Mucosa of rectum (tissue), 2 donors: Measurements from ENCODE around the gene DGKQ.

ENCODE experiments used
- H3K27ac ChIP-seq, 2 donors: one replicate each; pipeline ENCODE4 v1.7.0; 2013; ENCODE audit warnings: inconsistent platforms in 2 of 2, low read depth in 2 of 2, low read length in 2 of 2
- H3K27me3 ChIP-seq, 2 donors: one replicate each; pipeline ENCODE4 v1.7.0; 2013; ENCODE audit warnings: low read length in 2 of 2; ENCODE audit not compliant: control insufficient read depth in 2 of 2, insufficient read depth in 2 of 2
- H3K36me3 ChIP-seq, 2 donors: one replicate each; pipeline ENCODE4 v1.7.0; 2013; ENCODE audit warnings: low read length in 2 of 2; ENCODE audit not compliant: control insufficient read depth in 2 of 2, insufficient read depth in 2 of 2
- H3K4me1 ChIP-seq, 2 donors: one replicate each; pipeline ENCODE4 v1.7.0; 2013; ENCODE audit warnings: low read length in 2 of 2, mild to moderate bottlenecking in 1 of 2; ENCODE audit not compliant: control insufficient read depth in 2 of 2, insufficient read depth in 2 of 2
- H3K4me3 ChIP-seq, 2 donors: one replicate each; pipeline ENCODE4 v1.7.0; 2013; ENCODE audit warnings: low read length in 2 of 2
- H3K9ac ChIP-seq, 2 donors: one replicate each; pipeline ENCODE4 v1.7.0; 2013; ENCODE audit warnings: low read length in 2 of 2, low read depth in 1 of 2, mild to moderate bottlenecking in 1 of 2
- H3K9me3 ChIP-seq, 2 donors: one replicate each; pipeline ENCODE4 v1.7.0; 2013; ENCODE audit warnings: low read length in 2 of 2; ENCODE audit not compliant: control insufficient read depth in 2 of 2
- donor health status: healthy.
- donor health status: Normal muscosa, but diverticular disease.

The DGKQ gene

GRCh38 chr4:993111-994029, 20.0 kb upstream of the DGKQ start, which contains the start of gene SLC26A1:
TSS of gene SLC26A1 (minus strand) at chr4:993404. CDS start at chr4:991703, 1,701 bp downstream.
- Histone ChIP-seq H3K4me3 (peak within 1 kb of the TSS; percentile 48 to 52), H3K27ac (peak within 1 kb of the TSS; percentile 92 to 97), H3K9me3 (no peaks in the 10 kb centered on the region), H3K36me3 (no peaks in the 10 kb centered on the region), H3K4me1 (peaks cover 24 to 29% of the 10 kb centered on the region in 2 donors), H3K27me3 (peaks cover 10 to 14% of the 10 kb centered on the region in 2 donors), H3K9ac (peak within 1 kb of the TSS; percentile 52 to 63)

- peak overlapping the region; percentile 52 to 63 for H3K9ac ChIP-seq
- H3K9me3 ChIP-seq = no peaks in the 10 kb centered on the region
- H3K27me3 ChIP-seq = peaks cover 3 to 5% of the 10 kb centered on the region in 2 donors
- H3K4me1 ChIP-seq = peaks cover 24 to 28% of the 10 kb centered on the region in 2 donors
- peak overlapping the region; percentile 48 to 52 for H3K4me3 ChIP-seq
- peak overlapping the region; percentile 92 to 97 for H3K27ac ChIP-seq
- H3K36me3 ChIP-seq = no peaks in the 10 kb centered on the region
Observed at GRCh38 chr4:992297-993110, 19.1 kb upstream of the DGKQ start.

GRCh38 chr4:991451-992296, 18.3 kb upstream of the DGKQ start:
- H3K36me3 ChIP-seq = no peaks in the 10 kb centered on the region
- peaks cover 27 to 30% of the 10 kb centered on the region in 2 donors for H3K4me1 ChIP-seq
- peak overlapping the region; percentile 92 to 97 for H3K27ac ChIP-seq
- H3K4me3 ChIP-seq = peak overlapping the region in 1 of 2 donors; percentile 52
- no peaks in the 10 kb centered on the region for H3K9me3 ChIP-seq
- H3K9ac ChIP-seq = peak overlapping the region; percentile 52 to 63
- peaks cover 0 to 4% of the 10 kb centered on the region in 2 donors for H3K27me3 ChIP-seq

- no peak overlapping the region for H3K27ac ChIP-seq
- no peaks in the 10 kb centered on the region for H3K9me3 ChIP-seq
- H3K36me3 ChIP-seq = no peaks in the 10 kb centered on the region
- H3K27me3 ChIP-seq = no peaks in the 10 kb centered on the region
- no peak overlapping the region for H3K9ac ChIP-seq
- H3K4me3 ChIP-seq = no peak overlapping the region
- peaks cover 34 to 38% of the 10 kb centered on the region in 2 donors for H3K4me1 ChIP-seq
Observed at GRCh38 chr4:990746-991367, 17.5 kb upstream of the DGKQ start.

GRCh38 chr4:989722-990471, 16.5 kb upstream of the DGKQ start:
- no peaks in the 10 kb centered on the region for H3K36me3 ChIP-seq
- H3K4me1 ChIP-seq = peaks cover 42 to 47% of the 10 kb centered on the region in 2 donors
- H3K27ac ChIP-seq = no peak overlapping the region
- H3K9me3 ChIP-seq = no peaks in the 10 kb centered on the region
- no peak overlapping the region for H3K4me3 ChIP-seq
- H3K9ac ChIP-seq = no peak overlapping the region
- H3K27me3 ChIP-seq = no peaks in the 10 kb centered on the region

GRCh38 chr4:988726-989721, 15.7 kb upstream of the DGKQ start:
- H3K4me1 ChIP-seq = peaks cover 47 to 49% of the 10 kb centered on the region in 2 donors

GRCh38 chr4:987624-988513, 14.5 kb upstream of the DGKQ start:
- H3K27ac ChIP-seq = no peak overlapping the region
- peak overlapping the region; percentile 47 to 75 for H3K9ac ChIP-seq

More at GRCh38 chr4:988726-989721, 15.7 kb upstream of the DGKQ start:
- no peak overlapping the region for H3K9ac ChIP-seq
- no peak overlapping the region for H3K27ac ChIP-seq
- H3K27me3 ChIP-seq = no peaks in the 10 kb centered on the region
- H3K9me3 ChIP-seq = no peaks in the 10 kb centered on the region
- H3K4me3 ChIP-seq = no peak overlapping the region
- H3K36me3 ChIP-seq = no peaks in the 10 kb centered on the region

More at GRCh38 chr4:987624-988513, 14.5 kb upstream of the DGKQ start:
- H3K27me3 ChIP-seq = no peaks in the 10 kb centered on the region
- H3K9me3 ChIP-seq = no peaks in the 10 kb centered on the region
- no peaks in the 10 kb centered on the region for H3K36me3 ChIP-seq
- H3K4me3 ChIP-seq = peak overlapping the region; percentile 72 to 84
- H3K4me1 ChIP-seq = peaks cover 35 to 38% of the 10 kb centered on the region in 2 donors
